WTC11 (cell line): ENCODE results near the gene SPRY2. TPM values are rescaled to one million over a fixed set of nuclear protein-coding genes. Genes with fewer than 3 reads are reported as not detected.
A peak's percentile ranks its signal among the peaks of the same experiment; 100 is the strongest.
"Not testable (repeated sequence)": the region's sequence is repeated elsewhere in the genome, so short reads cannot be mapped to it uniquely, and the experiment has no call there.

Experiments used
- ATAC-seq: fragments of 200-7000 bp; cut with Tn5 transposase; 2 replicates; pipeline ENCODE4 v1.10.0; 2021; ENCODE audit warnings: mild to moderate bottlenecking, moderate library complexity
- CTCF ChIA-PET: fragments of 300-600 bp; sonication (Branson Sonifier 250); formaldehyde crosslinking; loops from one replicate; lab custom pipeline; 2021; ENCODE audit warnings: antibody characterized with exemption; lab: Charles Lee
- POLR2A ChIA-PET: fragments of 350-600 bp; sonication (Branson Sonifier 250); formaldehyde crosslinking; loops from one replicate; lab custom pipeline; 2021; ENCODE audit warnings: antibody characterized with exemption; lab: Charles Lee
- DNase-seq: peaks from one replicate; pipeline ENCODE4 v3.0.0; 2021; ENCODE audit warnings: low spot score
- H3K27ac Mint-ChIP-seq: 2 replicates; pipeline ENCODE4 v1.8.0; 2021; ENCODE audit warnings: mixed read lengths
- H3K27me3 Mint-ChIP-seq: 2 replicates; pipeline ENCODE4 v1.8.0; 2021; ENCODE audit warnings: low read depth, mild to moderate bottlenecking, moderate library complexity, mixed read lengths
- H3K36me3 Mint-ChIP-seq: 2 replicates; pipeline ENCODE4 v1.8.0; 2021; ENCODE audit warnings: mixed read lengths
- H3K4me1 Mint-ChIP-seq: 2 replicates; pipeline ENCODE4 v1.8.0; 2022; ENCODE audit warnings: mixed read lengths
- H3K4me3 Mint-ChIP-seq: 2 replicates; pipeline ENCODE4 v1.8.0; 2021; ENCODE audit warnings: mild to moderate bottlenecking, moderate library complexity, mixed read lengths
- H3K9me3 Mint-ChIP-seq: 2 replicates; pipeline ENCODE4 v1.8.0; 2021; ENCODE audit warnings: mixed read lengths
- ATF2 ChIP-seq: sonication (generic); formaldehyde crosslinking; IDR thresholded peaks from 2 replicates; pipeline ENCODE4 v1.8.1; 2022; ENCODE audit warnings: low read depth, missing genetic modification reagents, borderline replicate concordance
- ESRRA ChIP-seq: sonication (generic); formaldehyde crosslinking; IDR thresholded peaks from 2 replicates; pipeline ENCODE4 v1.8.1; 2022; ENCODE audit warnings: mild to moderate bottlenecking, missing genetic modification reagents, borderline replicate concordance
- GTF2I ChIP-seq: fragments of 250-450 bp; sonication (Bioruptor Pico); conservative IDR thresholded peaks from 2 replicates; pipeline ENCODE4 v1.4.0; 2021; ENCODE audit warnings: mild to moderate bottlenecking
- JUN ChIP-seq: sonication (generic); formaldehyde crosslinking; IDR thresholded peaks from 2 replicates; pipeline ENCODE4 v1.8.0; 2023; ENCODE audit warnings: mild to moderate bottlenecking, missing genetic modification reagents
- NFE2L1 ChIP-seq: sonication (generic); formaldehyde crosslinking; IDR thresholded peaks from 2 replicates; pipeline ENCODE4 v1.8.1; 2023; ENCODE audit warnings: missing genetic modification reagents
- ZNF232 ChIP-seq: sonication (generic); formaldehyde crosslinking; IDR thresholded peaks from 2 replicates; pipeline ENCODE4 v1.8.0; 2022; ENCODE audit warnings: mild to moderate bottlenecking, missing genetic modification reagents
- ZNF263 ChIP-seq: sonication (generic); formaldehyde crosslinking; IDR thresholded peaks from 2 replicates; pipeline ENCODE4 v1.8.1; 2022; ENCODE audit warnings: low read depth, mild to moderate bottlenecking, moderate library complexity, missing genetic modification reagents
- total RNA-seq: library from RNA; stranded (reverse); gene quantifications from 3 replicates; pipeline ENCODE4 v1.2.3, GENCODE V29; 2021
- TF ChIP-seq, protein P1 (sequence below): sonication (generic); formaldehyde crosslinking; IDR thresholded peaks from 2 replicates; pipeline ENCODE4 v1.8.0; 2023; ENCODE audit warnings: missing genetic modification reagents, mild to moderate bottlenecking, borderline replicate concordance
- TF ChIP-seq, protein P2 (sequence below): fragments of 200-600 bp; IDR thresholded peaks from 2 replicates; pipeline ENCODE4 v1.8.0; 2022; ENCODE audit warnings: antibody characterized with exemption
- TF ChIP-seq, protein P3 (sequence below): sonication (generic); formaldehyde crosslinking; conservative IDR thresholded peaks from 2 replicates; pipeline ENCODE4 v1.8.1; 2023; ENCODE audit warnings: mild to moderate bottlenecking, low read depth, missing genetic modification reagents, moderate library complexity
- TF ChIP-seq, protein P4 (sequence below): sonication (generic); formaldehyde crosslinking; IDR thresholded peaks from 2 replicates; pipeline ENCODE4 v1.8.1; 2023; ENCODE audit warnings: mild to moderate bottlenecking, moderate library complexity, missing genetic modification reagents

SPRY2 gene
- total RNA-seq, 1 experiment from 2014 or later = 63.2 TPM

- Mint-ChIP-seq H3K9me3 (peaks cover 3% of the 10 kb centered on the region), H3K4me3 (no peak overlapping the region), H3K36me3 (no peaks in the 10 kb centered on the region), H3K4me1 (peaks cover 42% of the 10 kb centered on the region), H3K27me3 (peaks cover 7% of the 10 kb centered on the region), H3K27ac (no peak overlapping the region)
- ChIA-PET POLR2A (no interaction called here), CTCF (interaction anchor here (0.9 to 1.4 kb wide), 2 partner anchors 10 to 14 kb away, joined by 3 to 6 read pairs; no protein-coding TSS in a partner anchor)
- no peak for ATAC-seq
- no peak for DNase-seq
- no peak for TF ChIP-seq ZNF232 (CRISPR knock-in tag)
- TF ChIP-seq ATF2 (CRISPR knock-in tag) = no peak
These were observed 5.0 kb upstream of the SPRY2 start for GRCh38 chr13:80345771-80346510.

GRCh38 chr13:80344032-80344431 lies 3.1 kb upstream of the SPRY2 start:
- H3K27ac Mint-ChIP-seq = not testable (repeated sequence)

DNA sequence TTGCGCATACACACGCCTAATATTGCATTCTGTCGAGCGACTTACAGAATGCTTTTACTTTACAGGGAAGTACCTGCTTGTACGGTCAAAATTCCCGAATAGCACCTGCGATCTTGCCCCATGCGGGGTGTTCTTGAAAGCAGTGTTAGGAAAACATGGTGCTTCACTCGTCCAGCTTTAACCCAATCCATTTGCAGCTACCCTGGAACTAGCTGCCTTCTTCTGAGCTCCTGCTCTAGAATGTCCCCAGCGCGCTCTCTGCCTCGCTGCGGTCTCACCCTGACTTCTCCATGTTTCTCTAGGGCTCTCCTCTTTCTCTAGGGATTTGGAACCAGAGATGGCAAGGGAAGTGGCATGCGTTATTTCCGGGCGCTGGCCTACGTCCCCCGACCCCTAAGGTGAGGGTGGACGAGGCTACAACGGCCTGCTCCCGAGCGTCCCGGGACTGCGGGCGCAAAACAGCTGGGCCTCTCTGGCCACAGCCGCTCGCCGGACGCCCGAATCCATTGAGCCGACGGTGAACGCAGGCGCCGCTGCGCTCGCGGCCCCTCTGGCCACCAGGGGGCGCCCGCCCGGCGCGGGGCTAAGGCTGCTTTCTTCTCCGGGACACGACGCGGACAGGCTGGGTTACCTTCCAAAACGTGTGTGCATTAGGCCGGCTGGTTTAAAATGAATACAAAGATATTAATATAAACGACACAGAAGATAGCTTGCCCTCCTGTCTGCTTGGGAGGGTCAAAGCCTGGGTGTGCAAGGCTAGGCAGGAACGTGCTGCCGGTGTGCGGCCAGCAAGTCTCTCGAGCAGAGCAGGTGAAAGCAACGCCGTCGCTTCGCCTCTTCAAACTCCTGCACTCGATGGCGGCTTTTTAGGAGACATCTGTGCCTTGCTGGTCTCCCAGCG lies 1.8 kb upstream of the SPRY2 start:
- ChIA-PET CTCF (interaction anchor here (0.6 to 2.1 kb wide), 14 partner anchors 13 to 675 kb away, joined by 3 to 24 read pairs (median 5); no protein-coding TSS in a partner anchor), POLR2A (interaction anchor here (3.1 to 3.4 kb wide), 2 partner anchors 17 to 46 kb away, joined by 30 read pairs; no protein-coding TSS in a partner anchor)
- Mint-ChIP-seq H3K27me3 (peaks cover 7% of the 10 kb centered on the region), H3K27ac (peak overlapping the region; percentile 88), H3K4me1 (peaks cover 41% of the 10 kb centered on the region), H3K4me3 (peak overlapping the region; percentile 75), H3K36me3 (peaks cover 9% of the 10 kb centered on the region), H3K9me3 (no peaks in the 10 kb centered on the region)
- ATAC-seq = peak; percentile 23
- peak; percentile 87 for DNase-seq
- no peak for TF ChIP-seq ZNF232 (CRISPR knock-in tag)
- TF ChIP-seq, protein P1, sequence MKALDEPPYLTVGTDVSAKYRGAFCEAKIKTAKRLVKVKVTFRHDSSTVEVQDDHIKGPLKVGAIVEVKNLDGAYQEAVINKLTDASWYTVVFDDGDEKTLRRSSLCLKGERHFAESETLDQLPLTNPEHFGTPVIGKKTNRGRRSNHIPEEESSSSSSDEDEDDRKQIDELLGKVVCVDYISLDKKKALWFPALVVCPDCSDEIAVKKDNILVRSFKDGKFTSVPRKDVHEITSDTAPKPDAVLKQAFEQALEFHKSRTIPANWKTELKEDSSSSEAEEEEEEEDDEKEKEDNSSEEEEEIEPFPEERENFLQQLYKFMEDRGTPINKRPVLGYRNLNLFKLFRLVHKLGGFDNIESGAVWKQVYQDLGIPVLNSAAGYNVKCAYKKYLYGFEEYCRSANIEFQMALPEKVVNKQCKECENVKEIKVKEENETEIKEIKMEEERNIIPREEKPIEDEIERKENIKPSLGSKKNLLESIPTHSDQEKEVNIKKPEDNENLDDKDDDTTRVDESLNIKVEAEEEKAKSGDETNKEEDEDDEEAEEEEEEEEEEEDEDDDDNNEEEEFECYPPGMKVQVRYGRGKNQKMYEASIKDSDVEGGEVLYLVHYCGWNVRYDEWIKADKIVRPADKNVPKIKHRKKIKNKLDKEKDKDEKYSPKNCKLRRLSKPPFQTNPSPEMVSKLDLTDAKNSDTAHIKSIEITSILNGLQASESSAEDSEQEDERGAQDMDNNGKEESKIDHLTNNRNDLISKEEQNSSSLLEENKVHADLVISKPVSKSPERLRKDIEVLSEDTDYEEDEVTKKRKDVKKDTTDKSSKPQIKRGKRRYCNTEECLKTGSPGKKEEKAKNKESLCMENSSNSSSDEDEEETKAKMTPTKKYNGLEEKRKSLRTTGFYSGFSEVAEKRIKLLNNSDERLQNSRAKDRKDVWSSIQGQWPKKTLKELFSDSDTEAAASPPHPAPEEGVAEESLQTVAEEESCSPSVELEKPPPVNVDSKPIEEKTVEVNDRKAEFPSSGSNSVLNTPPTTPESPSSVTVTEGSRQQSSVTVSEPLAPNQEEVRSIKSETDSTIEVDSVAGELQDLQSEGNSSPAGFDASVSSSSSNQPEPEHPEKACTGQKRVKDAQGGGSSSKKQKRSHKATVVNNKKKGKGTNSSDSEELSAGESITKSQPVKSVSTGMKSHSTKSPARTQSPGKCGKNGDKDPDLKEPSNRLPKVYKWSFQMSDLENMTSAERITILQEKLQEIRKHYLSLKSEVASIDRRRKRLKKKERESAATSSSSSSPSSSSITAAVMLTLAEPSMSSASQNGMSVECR (CRISPR knock-in tag) = peak; percentile 35; the same call in 1 of the 2 replicates
- peak; percentile 64; the same call in 1 of the 2 replicates for TF ChIP-seq NFE2L1 (CRISPR knock-in tag)
- TF ChIP-seq ESRRA (CRISPR knock-in tag) = peak; percentile 54; the same call in 1 of the 2 replicates
- TF ChIP-seq GTF2I = no peak
- TF ChIP-seq, protein P2, sequence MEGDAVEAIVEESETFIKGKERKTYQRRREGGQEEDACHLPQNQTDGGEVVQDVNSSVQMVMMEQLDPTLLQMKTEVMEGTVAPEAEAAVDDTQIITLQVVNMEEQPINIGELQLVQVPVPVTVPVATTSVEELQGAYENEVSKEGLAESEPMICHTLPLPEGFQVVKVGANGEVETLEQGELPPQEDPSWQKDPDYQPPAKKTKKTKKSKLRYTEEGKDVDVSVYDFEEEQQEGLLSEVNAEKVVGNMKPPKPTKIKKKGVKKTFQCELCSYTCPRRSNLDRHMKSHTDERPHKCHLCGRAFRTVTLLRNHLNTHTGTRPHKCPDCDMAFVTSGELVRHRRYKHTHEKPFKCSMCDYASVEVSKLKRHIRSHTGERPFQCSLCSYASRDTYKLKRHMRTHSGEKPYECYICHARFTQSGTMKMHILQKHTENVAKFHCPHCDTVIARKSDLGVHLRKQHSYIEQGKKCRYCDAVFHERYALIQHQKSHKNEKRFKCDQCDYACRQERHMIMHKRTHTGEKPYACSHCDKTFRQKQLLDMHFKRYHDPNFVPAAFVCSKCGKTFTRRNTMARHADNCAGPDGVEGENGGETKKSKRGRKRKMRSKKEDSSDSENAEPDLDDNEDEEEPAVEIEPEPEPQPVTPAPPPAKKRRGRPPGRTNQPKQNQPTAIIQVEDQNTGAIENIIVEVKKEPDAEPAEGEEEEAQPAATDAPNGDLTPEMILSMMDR = peak; percentile 97
- TF ChIP-seq, protein P3, sequence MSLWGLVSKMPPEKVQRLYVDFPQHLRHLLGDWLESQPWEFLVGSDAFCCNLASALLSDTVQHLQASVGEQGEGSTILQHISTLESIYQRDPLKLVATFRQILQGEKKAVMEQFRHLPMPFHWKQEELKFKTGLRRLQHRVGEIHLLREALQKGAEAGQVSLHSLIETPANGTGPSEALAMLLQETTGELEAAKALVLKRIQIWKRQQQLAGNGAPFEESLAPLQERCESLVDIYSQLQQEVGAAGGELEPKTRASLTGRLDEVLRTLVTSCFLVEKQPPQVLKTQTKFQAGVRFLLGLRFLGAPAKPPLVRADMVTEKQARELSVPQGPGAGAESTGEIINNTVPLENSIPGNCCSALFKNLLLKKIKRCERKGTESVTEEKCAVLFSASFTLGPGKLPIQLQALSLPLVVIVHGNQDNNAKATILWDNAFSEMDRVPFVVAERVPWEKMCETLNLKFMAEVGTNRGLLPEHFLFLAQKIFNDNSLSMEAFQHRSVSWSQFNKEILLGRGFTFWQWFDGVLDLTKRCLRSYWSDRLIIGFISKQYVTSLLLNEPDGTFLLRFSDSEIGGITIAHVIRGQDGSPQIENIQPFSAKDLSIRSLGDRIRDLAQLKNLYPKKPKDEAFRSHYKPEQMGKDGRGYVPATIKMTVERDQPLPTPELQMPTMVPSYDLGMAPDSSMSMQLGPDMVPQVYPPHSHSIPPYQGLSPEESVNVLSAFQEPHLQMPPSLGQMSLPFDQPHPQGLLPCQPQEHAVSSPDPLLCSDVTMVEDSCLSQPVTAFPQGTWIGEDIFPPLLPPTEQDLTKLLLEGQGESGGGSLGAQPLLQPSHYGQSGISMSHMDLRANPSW (CRISPR knock-in tag) = no peak
- TF ChIP-seq ZNF263 (CRISPR knock-in tag) = 0 out of 2 replicates have a peak, but pooled peaks have one; percentile 17
- TF ChIP-seq, protein P4, sequence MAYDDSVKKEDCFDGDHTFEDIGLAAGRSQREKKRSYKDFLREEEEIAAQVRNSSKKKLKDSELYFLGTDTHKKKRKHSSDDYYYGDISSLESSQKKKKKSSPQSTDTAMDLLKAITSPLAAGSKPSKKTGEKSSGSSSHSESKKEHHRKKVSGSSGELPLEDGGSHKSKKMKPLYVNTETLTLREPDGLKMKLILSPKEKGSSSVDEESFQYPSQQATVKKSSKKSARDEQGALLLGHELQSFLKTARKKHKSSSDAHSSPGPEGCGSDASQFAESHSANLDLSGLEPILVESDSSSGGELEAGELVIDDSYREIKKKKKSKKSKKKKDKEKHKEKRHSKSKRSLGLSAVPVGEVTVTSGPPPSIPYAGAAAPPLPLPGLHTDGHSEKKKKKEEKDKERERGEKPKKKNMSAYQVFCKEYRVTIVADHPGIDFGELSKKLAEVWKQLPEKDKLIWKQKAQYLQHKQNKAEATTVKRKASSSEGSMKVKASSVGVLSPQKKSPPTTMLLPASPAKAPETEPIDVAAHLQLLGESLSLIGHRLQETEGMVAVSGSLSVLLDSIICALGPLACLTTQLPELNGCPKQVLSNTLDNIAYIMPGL (CRISPR knock-in tag) = peak; percentile 92
- TF ChIP-seq JUN (CRISPR knock-in tag) = 0 out of 2 replicates have a peak, but pooled peaks have one; percentile 39

More at GRCh38 chr13:80344032-80344431, 3.1 kb upstream of the SPRY2 start:
- CTCF ChIA-PET = interaction anchor here (0.8 to 1.9 kb wide), 3 partner anchors 12 to 47 kb away, joined by 4 to 12 read pairs (median 6); no protein-coding TSS in a partner anchor
- POLR2A ChIA-PET, DNase-seq, H3K27me3 Mint-ChIP-seq, H3K9me3 Mint-ChIP-seq, ATAC-seq, H3K36me3 Mint-ChIP-seq, H3K4me3 Mint-ChIP-seq: not testable (repeated sequence)
- peaks cover 42% of the 10 kb centered on the region for H3K4me1 Mint-ChIP-seq
